ENCODE measurements around the gene FNDC3B.

Gene FNDC3B

DNA sequence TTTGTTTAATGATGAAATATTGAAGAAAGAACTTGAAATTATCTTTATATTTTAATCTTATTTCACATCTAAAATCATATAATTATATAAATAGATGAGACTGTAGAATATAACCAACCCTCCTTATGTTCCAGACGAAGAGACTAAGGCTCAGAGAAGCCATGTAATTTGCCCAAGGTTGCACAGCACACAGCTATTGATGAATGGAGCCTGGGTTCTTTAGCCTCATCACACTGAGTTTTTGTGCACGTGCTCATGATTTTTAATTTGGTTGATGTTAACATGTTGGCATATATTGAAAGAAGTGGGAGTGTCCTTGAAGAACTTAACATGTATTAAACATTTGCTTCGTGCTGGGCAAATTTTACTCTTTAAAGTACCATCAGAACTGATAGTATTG is 151.6 kb downstream of the FNDC3B start:
- FAIRE-seq (no peak), DNase-seq (ENCODE audit: insufficient read length, low spot score) (no peak)
- TF ChIP-seq, protein P1, sequence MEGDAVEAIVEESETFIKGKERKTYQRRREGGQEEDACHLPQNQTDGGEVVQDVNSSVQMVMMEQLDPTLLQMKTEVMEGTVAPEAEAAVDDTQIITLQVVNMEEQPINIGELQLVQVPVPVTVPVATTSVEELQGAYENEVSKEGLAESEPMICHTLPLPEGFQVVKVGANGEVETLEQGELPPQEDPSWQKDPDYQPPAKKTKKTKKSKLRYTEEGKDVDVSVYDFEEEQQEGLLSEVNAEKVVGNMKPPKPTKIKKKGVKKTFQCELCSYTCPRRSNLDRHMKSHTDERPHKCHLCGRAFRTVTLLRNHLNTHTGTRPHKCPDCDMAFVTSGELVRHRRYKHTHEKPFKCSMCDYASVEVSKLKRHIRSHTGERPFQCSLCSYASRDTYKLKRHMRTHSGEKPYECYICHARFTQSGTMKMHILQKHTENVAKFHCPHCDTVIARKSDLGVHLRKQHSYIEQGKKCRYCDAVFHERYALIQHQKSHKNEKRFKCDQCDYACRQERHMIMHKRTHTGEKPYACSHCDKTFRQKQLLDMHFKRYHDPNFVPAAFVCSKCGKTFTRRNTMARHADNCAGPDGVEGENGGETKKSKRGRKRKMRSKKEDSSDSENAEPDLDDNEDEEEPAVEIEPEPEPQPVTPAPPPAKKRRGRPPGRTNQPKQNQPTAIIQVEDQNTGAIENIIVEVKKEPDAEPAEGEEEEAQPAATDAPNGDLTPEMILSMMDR (IDR thresholded peaks at IDR 0.05; ENCODE audit: insufficient read depth, missing control alignments) = no peak

DNA sequence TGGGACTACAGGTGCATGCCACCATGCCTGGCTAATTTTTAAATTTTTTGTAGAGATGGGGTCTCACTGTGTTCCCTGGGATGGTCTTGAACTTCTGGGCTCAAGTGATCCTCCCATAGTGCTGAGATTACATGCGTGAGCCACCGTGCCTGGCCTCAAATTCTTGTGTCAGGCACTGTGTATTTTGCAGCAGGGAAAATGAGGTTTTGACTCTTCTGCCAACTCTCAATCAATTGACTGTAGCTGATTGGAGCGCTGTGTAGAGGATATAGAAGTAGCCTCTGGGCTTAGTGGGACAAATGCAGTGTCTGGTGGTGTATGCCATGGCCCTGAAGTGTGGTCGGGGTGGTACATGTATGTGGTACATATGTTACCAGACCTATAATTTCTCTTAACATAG is 152.3 kb downstream of the FNDC3B start:
- TF ChIP-seq, protein P1 (IDR thresholded peaks at IDR 0.05; ENCODE audit: insufficient read depth, missing control alignments) = no peak
- FAIRE-seq (no peak), DNase-seq (ENCODE audit: insufficient read length, low spot score) (no peak)

DNA sequence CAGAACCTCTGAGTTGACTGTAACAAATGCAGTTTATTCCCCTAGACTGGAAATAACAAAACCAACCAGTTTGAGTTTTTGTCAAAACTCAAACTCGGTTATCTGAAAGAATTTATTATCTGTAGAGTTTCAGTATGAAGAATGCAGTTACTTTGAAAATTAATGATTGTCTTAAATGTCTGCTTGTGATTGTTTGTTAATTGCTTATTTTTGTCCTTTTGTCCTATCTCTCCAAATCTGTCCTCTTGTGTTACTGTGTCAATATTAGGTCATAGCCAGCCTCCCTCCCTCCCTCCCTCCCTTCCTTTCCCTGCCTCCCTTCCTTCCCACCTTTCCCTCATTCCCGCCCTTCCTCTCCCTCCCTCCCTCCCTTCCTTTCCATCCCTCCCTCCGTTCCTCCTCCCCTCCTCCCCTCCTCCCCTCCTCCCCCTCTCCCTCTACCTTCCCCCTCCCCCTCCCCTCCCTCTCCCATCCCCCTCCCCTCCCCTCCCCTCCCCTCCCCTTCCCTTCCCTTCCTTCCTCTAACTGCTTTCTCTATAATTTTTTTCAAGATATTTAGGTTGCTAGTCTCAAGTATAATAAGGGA is 153.5 kb downstream of the FNDC3B start:
- TF ChIP-seq, protein P1 (IDR thresholded peaks at IDR 0.05; ENCODE audit: insufficient read depth, missing control alignments) = no peak
- DNase-seq (ENCODE audit: insufficient read length, low spot score) (no peak), FAIRE-seq (no peak)

DNA sequence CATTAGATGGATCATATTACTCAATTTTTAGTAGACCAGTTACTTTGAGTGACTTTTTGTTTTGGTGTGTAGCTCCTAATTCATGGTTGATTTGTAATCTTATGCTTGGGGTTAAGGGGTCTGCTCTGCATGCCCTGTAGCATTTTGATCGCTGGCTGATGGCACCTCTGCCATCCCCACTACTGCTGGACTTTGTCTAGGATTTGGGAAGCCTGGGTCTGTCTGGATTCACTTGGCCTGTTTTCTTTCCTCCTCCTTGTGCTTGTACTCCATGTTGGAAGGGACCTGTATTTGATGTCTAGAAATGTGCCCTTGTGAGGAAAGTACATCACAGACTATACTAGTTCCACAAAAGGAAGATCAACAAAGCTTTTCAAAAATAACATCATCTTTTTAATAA is 154.1 kb downstream of the FNDC3B start:
- TF ChIP-seq, protein P1 (IDR thresholded peaks at IDR 0.05; ENCODE audit: insufficient read depth, missing control alignments) = no peak
- DNase-seq (ENCODE audit: insufficient read length, low spot score) (no peak), FAIRE-seq (no peak)

DNA sequence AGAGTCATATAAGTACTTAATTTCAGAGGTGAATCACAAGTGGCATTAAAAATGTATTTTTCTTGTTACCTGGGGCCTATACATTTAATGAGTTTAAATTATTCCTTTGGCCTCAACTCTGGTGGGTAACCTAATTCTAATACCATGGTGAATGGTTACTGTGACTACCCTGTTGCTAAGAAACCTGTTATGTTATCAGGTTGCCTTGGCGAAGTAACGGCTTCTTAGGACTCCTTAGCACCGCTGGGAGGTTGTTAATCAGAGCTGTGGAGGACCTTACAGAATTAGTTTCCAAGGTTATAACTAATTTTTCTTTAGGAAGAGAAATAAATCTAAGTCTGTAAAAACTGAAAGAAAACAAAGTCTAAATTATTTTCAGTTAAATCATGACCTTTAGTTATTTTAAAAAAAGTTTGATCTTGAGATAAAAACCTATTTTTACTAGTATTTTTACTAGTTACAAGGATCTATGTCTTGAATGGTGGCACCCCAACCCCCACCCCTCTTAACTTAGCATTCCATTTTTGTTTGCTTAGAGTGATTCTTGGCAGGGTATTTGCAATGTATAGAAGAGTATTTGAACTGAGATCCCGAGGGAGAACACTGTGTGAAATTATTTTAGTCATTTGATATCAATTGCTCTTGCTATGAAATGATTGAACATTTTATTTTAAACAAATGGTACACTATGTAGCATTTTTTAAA is 155.5 kb downstream of the FNDC3B start:
- FAIRE-seq (no peak), DNase-seq (ENCODE audit: insufficient read length, low spot score) (no peak)
- TF ChIP-seq, protein P1 (IDR thresholded peaks at IDR 0.05; ENCODE audit: insufficient read depth, missing control alignments) = no peak

DNA sequence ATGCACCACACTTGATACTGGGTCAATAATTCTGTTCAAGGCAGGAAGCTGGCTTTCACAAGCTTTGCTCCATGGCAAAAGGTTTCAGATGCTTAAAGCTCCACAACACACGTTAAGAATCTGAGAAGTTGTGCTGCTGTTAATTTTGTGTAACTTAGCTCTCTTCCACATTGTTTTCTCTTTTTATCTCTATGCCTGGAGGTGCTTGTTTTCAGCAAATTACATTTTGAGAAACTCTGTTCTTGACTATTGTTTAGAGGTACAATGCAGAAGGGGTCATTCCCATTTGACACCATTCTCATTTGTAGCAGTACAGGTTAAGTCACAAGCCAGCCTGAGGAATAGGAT is 156.0 kb downstream of the FNDC3B start:
- no peak for FAIRE-seq
- no peak for DNase-seq (ENCODE audit: insufficient read length, low spot score)
- TF ChIP-seq, protein P1 (IDR thresholded peaks at IDR 0.05; ENCODE audit: insufficient read depth, missing control alignments) = no peak

DNA sequence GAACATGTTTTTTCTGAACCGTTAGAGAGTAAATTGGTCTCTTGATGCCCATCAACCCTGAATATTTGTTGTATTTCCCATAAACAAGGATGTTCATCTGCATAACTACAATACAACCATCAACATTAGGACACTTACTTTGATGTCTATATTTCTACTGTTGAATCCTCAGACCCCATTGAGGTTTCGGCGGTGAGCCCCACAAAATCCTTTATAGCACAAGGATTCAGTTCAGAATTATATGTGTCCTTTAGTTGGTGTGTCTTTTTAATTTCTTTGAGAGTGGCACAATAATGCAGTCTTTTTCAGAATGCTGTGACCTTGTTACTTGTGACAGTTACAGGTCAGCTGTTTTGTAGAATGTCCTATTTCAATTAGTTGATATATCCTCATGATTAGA is 158.0 kb downstream of the FNDC3B start:
- TF ChIP-seq, protein P1 (IDR thresholded peaks at IDR 0.05; ENCODE audit: insufficient read depth, missing control alignments) = no peak
- DNase-seq (ENCODE audit: insufficient read length, low spot score) (no peak), FAIRE-seq (no peak)
